Tibial nerve (tissue), 3 donors: ENCODE data around the gene SLC27A4.

Experiments
- POLR2A ChIP-seq, 2 donors: fragments of 450-650 bp; IDR thresholded peaks; one replicate each; pipeline ENCODE4 v1.6.1; 2017; ENCODE audit warnings: antibody characterized with exemption in 2 of 2, mild to moderate bottlenecking in 2 of 2, moderate library complexity in 2 of 2
- TF ChIP-seq, protein P1 (sequence below), 5 experiments: fragments of 200-600 bp in 3 of 5; fragments of 450-650 bp in 2 of 5; sonication (generic) in 3 of 5; IDR thresholded peaks; one replicate each; pipeline ENCODE4 v1.5.1; 2016 to 2019; ENCODE audit warnings: antibody characterized with exemption in 5 of 5, mild to moderate bottlenecking in 3 of 5, moderate library complexity in 2 of 5

DNA sequence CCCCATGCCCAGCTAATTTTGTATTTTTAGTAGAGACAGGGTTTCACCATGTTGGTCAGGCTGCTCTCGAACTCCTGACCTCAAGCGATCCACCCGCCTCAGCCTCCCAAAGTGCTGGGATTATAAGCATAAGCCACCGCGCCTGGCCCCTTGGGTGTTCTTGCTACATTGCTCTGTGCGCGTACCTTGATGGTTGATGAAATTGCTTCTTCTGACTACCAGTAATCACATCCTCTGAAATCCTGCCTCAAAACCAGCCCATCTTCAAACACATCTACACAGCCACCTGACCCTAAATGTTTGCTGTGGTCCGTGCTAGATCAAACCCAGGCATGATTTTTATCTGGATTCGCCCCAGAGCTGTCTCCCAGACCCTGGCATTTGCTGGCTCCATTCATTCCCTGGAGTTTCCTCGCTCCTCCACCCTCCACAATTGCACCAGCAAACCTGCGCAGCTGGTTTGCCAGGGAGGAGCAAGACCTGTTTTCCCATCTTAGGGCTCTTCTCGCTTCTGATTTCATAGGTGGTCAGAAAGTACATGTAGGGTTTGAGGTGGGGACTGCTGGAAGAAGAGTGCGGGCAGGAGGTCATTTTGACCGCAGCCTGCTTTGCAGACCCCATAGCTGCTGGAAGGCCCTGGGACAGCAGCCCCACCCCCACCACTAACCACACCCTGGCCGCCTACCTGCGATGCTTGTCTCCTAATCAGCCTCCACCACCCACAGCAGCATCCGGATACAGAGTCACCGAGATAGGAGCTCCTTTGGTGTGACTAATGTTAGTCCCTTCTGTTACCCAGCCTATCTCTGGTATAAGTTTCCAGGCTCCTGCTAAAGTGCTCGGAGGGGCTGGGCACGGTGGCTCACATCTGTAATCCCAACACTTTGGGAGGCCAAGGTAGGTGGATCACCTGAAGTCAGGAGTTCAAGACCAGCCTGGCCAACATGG lies 41.5 kb upstream of the SLC27A4 start:
- TF ChIP-seq, protein P1, sequence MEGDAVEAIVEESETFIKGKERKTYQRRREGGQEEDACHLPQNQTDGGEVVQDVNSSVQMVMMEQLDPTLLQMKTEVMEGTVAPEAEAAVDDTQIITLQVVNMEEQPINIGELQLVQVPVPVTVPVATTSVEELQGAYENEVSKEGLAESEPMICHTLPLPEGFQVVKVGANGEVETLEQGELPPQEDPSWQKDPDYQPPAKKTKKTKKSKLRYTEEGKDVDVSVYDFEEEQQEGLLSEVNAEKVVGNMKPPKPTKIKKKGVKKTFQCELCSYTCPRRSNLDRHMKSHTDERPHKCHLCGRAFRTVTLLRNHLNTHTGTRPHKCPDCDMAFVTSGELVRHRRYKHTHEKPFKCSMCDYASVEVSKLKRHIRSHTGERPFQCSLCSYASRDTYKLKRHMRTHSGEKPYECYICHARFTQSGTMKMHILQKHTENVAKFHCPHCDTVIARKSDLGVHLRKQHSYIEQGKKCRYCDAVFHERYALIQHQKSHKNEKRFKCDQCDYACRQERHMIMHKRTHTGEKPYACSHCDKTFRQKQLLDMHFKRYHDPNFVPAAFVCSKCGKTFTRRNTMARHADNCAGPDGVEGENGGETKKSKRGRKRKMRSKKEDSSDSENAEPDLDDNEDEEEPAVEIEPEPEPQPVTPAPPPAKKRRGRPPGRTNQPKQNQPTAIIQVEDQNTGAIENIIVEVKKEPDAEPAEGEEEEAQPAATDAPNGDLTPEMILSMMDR (IDR thresholded peaks at IDR 0.05) = no peak
- TF ChIP-seq POLR2A (IDR thresholded peaks at IDR 0.05) = no peak
